HPDE6-E6E7 (cell line): ENCODE data around the gene IDH2.
A peak's percentile ranks its signal among the peaks of the same experiment; 100 is the strongest.

Experiments
- DNase-seq: peaks from one replicate; pipeline ENCODE4 v3.0.0; 2011; ENCODE audit warnings: missing footprints; ENCODE audit errors: extremely low spot score

The IDH2 gene

DNA sequence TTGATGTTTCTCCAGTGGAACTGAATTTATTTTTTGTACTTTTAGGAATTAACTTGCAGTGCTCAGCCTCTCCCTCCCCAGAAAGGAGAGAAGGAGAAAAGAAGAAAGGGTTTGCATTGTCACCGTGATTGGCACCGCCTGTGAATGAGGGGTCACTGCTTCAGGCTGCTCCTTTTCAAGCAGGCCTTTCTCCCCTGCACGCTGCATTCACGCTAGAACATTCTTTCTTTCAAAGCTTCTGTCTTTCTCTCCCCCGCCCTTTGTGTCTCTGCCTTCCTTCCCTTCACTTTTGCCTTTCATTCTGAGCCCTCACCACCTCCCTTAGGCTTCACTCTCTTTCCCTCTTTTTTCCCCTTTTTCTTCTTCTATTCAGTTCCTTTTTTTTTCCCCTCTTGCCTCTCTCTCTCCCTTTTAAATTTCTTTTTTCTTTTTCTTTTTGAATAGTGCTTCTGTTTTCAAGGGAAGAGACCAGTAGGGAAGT is 58.7 kb downstream of the IDH2 start:
- no peak for DNase-seq

DNA sequence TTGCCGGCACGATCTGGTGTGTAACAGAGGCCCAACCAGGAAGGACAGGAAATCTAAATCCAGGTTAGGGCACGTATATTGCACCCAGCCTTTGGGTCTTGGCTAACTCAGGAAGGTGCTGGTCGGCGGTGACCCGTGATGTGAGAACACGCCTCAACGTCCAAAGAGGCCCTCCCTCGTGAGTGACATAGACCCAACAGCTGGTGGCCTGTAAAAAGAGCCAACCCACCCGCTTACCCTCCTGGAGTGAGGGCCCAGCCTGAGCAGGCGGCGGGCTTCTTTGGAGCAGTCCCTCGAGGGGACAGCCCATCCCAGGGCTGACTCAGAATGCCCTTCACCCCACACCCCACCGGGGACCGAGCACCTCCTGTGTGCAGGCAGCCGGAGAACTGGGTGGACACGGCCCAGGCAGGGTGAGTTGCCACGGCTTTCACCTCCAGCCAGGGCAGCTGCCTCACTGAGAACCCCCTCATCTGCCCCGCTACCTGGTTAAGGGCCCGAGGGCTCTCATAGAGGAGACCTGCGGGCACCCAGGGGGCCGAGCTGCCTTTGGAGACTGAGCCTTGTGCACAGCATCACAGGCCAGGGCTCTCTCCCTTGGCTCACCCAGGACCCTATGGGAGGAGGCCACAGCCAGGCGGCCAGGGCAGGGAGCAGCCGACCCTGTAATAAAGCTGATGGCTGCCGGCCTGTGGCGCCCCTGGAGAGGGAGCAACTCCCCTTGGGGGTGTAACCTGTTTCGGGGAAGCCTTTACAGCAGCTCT is 59.3 kb downstream of the IDH2 start:
- no peak for DNase-seq

DNA sequence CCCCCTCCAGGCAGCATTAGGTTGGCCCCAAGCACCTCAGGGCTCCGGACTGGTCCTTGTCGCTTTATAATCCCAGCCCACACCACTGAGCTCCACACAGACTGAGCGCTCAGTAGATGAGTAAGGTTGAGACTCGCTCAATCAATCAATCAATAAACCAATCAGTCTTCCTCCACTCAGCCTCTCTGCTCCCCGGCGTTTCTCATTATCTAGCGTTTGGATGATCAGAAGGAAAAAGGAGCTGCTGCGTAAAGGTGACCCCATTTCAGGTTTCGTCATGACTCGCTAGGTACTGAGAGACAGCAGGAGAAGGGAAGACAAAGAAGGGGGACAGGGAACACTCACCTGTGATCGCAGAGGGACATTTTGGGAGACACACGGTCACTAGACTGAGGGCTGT is 59.9 kb downstream of the IDH2 start:
- no peak for DNase-seq

DNA sequence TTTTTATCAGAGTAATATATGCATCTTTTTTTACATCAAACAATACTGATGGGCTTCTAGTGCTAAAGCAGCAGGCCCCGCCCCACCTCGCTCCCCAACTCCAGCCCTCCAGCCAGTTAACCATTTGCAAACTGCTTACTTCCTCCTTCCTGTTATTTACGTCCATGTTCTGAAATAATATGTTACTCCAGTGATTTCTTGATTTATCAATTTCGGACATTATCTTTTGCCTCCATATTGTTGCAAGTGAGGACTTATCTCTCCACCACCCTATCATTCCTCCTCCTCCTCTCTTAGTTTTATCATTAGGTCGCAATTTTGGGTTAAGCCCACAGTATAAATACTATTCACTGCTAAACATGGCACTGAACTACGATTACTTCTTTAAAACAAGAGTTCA is 61.6 kb downstream of the IDH2 start:
- DNase-seq = no peak

DNA sequence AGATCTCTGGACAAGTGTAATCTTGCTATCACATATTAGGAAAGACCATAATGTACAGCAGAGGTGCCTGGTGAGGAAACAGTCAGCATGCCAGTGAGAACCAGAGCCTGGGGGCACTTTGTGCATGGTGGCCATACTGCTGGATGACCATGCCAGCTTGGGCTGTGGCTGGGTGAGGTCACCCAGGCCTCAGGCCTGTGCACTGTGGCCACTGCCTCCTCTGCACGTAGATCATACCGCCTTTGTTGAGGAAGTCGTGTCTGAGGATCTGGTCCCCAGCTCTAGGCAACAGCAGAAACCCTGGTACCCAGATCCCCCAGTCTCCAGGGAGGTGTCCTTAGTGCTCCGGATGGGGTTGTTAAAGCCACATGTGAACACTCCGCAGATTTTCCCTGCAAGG is 62.3 kb downstream of the IDH2 start:
- DNase-seq = no peak

DNA sequence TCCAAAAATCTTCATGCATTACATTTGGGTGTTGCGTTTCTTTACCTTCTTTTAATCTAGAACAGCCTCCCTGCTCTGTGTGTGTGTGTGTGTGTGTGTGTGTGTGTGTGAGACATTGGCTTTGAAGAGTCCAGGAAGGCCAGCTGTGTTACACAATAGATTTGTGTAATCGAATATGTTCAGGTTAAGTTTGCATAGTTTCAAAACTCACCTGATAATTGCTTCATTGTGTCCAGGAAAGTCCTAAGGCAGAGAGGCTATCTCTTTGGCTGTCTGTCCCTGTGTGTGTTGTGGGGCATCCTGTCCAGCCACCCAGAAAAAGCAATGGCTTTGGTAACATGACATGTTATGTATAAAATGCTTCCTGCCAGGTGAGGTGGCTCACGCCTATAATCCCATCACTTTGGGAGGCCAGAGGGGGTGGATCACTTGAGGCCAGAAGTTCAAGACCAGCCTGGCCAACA is 63.6 kb downstream of the IDH2 start:
- DNase-seq = no peak

DNA sequence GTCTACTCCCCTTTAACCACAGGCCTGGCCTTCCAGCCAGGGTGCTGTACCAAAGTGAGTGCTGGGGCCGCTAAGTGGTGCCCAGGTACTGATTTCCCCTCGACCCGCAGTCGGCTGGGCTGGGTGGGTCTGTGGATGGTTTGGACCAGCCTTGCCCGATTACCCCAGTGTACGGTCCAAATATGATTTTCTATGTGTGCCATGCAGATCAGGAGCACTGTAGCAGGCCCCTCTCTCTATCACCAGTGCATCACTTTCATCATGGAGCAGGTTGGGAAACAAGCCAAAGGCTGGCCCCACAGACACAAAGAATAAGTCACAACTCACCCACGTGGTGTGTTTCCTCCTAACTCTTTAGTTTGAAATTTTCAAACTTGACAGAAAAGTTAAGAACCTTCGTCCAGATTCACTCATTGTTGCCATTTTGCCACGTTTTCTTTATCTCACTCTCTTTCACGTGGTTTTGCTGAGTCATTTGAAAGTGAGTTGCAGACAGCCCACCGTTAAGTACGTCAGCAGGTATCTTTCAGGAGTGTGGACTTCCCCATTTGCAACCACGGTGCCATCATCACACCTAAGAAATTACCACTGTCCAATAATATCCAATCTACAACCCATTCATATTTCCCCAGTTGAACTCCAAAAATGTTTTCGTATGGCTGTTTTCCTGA is 64.2 kb downstream of the IDH2 start:
- no peak for DNase-seq

DNA sequence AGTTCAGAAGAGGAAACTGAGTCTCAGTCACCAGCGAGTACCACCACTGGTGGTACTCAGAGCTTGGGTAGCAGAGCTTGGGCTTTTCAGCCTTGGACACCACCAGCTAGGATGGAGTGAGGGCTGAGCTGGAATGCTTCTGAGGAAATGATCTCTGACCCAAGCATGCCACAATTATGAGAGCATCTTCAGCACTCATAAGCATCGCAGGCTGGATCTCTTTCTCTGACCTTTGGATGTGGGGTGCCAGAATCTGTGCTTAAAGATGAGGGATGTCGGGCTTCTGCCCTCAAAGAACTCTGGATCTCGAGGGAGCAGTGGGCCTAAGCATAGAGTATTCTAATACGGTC is 64.8 kb downstream of the IDH2 start:
- no peak for DNase-seq

DNA sequence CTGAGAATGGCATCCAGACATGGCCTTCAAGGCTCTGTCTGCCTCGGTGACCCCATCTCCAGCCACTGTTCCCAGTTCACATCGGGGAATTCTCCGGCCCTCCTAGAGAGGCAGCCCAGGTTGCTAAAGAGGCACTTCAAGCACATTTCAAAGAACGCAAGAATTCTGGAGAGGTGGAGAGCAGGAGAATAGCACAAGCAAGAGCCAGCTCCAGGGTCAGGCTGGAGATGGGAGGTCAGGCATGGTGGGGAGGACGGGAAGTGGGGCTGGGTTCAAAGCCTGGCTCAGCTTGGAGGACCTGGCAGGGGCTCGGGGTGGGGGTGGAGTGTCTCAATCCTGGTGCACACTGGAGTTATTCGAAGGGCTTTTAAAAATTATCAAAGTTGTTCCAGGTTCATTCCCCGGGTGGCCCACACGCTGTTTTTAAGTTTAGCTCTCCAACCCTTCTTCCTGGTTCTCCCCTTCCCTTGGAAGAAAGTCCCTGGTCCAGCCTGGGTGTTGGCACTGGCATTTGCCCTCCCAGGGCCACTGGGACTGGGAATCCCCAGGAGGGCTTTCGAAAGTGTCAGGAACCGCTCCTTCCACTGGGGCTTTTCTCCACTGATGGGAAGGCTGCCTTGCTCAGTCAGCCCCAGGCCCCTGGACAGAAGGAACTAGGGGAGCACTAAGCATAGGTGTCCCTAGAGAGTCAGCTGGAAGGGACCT is 65.3 kb downstream of the IDH2 start:
- no peak for DNase-seq

DNA sequence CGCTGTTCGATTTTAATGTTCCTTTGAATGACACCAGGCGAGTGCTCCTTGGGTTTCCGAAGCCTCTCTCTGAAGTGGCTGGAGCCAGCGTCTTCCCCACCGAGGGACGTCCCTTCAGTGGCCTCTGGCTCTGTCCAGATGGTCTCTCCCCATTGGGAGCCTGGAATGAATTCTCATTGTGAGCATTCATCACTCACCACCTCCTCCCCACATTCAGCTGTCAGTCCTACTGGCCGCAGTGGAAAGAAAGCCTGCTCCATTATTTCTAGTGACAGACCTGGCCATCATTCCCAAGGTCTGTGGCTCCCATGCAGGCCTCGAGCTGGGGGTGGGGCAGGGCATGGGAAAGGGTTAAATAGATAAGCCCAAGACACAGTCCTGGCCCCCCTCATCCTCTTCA is 65.9 kb downstream of the IDH2 start:
- DNase-seq = no peak

DNA sequence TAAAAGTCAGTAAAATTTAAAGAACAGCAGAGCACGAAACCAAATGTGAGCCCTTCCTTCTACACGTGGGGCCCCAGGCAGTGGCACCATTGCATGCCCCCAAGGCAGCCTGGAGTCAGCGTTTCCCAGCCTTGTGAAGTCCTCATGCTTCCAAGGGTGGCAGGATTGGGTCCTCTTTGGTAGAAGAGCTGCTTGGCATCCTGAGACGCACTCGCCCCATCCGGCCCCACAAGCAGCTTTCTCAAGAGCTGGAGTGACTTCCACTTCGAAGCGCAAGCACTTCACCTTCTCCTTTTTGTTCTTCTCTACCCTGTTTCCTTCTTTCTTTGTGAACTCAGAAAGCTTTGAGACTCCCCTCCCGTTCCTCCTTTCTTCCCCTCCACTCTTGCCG is 66.4 kb downstream of the IDH2 start:
- DNase-seq = no peak

DNA sequence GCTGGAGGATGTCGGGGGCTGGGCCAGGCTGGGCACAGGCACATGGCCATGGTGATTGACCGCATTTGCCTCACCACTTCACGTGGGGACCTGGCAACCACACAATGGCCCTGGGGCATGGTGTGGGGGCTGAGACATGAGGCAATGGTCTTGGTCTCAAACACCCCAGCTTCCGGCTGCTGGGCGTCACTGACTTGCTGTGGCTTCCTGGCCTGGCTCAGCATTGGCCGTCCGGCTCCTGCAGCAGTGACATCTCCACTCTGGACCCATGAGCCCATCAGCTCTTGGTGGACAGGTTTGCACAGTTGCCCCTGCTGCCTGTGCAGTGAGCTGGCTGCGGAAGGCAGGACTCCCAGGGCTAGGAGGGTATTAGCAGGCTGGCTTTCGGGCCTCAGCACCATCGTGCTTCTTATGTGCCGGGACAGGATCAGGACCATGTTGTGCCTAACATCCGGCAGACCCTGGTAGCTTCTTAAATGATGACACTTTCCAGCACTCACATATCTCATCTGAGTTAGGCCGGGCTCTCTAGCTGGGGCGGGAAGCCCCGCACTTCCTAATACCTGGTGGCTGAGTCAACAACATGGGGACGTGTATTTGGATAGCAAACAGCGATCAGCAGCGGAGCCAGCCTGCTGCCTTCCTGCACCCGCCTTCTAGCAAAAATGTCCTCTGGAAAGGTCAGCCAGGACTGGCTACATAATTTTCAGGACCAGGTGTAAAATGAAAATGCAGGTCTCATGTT is 67.0 kb downstream of the IDH2 start:
- peak; percentile 64 for DNase-seq

DNA sequence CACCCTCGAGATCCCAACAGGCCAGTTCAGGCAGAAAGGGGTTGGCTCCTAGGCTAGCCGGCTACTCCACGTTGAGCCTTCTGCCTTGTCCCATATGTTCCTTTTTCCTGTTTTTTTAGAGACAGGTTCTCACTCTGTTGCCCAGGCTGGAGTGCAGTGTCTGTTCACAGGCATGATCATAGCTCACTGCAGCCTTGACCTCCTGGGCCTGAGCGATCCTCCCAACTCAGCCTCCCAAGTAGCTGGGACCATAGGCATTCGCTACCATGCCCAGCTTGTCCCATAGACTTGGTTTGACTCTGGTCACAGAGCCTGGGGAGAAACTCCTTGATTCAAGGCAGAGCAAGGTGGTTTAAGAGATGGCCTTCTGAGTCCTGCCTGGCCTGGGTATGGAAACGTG is 68.8 kb downstream of the IDH2 start:
- no peak for DNase-seq
